Right lobe of liver (tissue), 6 donors: ENCODE results near the gene CDC26. TPM values are rescaled to one million over a fixed set of nuclear protein-coding genes. Genes with fewer than 3 reads are reported as not detected.

Source experiments
- ATAC-seq, 4 donors: fragments of 200-7000 bp; cut with Tn5 transposase; one replicate each; pipeline ENCODE4 v1.9.1; 2020; ENCODE audit warnings: mild to moderate bottlenecking in 4 of 4, moderate library complexity in 4 of 4
- DNase-seq, 3 donors: peaks; one replicate each; pipeline ENCODE4 v3.0.0-alpha.2; 2020
- H3K27ac ChIP-seq, 3 donors: fragments of 200-600 bp; one replicate each; pipeline ENCODE4 v1.8.0; 2022
- H3K27me3 ChIP-seq, 2 donors: fragments of 200-600 bp; one replicate each; pipeline ENCODE4 v1.8.0; 2022
- H3K36me3 ChIP-seq, 4 donors: fragments of 200-600 bp; sonication (generic) in 1 of 4; one replicate each; pipeline versions ENCODE4 v1.5.1 to v1.8.0; 2017 to 2022; ENCODE audit warnings: control low read depth in 1 of 4
- H3K4me1 ChIP-seq, 4 donors: fragments of 200-600 bp; sonication (generic) in 1 of 4; one replicate each; pipeline versions ENCODE4 v1.5.1 to v1.8.0; 2017 to 2022; ENCODE audit warnings: control low read depth in 1 of 4
- H3K4me3 ChIP-seq, 3 donors: fragments of 200-600 bp; one replicate each; pipeline ENCODE4 v1.8.0; 2022
- H3K9me3 ChIP-seq, 4 donors: fragments of 200-600 bp; sonication (generic) in 1 of 4; one replicate each; pipeline versions ENCODE4 v1.5.1 to v1.8.0; 2017 to 2022; ENCODE audit warnings: control low read depth in 1 of 4
- POLR2A ChIP-seq: fragments of 450-650 bp; IDR thresholded peaks from one replicate; pipeline ENCODE4 v1.6.1; 2017; ENCODE audit warnings: antibody characterized with exemption, mild to moderate bottlenecking
- WGBS: methylation state at CpG from one replicate; pipeline ENCODE4 v1.1.6; 2018; ENCODE audit warnings: low coverage, low lambda C conversion rate; ENCODE audit not compliant: insufficient coverage; ENCODE audit errors: missing lambda C conversion rate; 5-methylcytosine and 5-hydroxymethylcytosine counted together
- intact Hi-C, 2 donors: fragments of 100-400 bp; cut with DNase I; formaldehyde crosslinking; loops; one replicate each; pipeline versions ENCODE4 v1.11.2 to v1.14.1; 2022
- total RNA-seq, 6 experiments: library from RNA; depleted of rRNA in 2 of 6; stranded (reverse); fragments of >200 nt in 2 of 6; fragmentation: NEBNext Ultra II Directional in 3 of 6; extraction: Animal tissue kit (Norgen Biotek cat#: 25700) in 3 of 6; gene quantifications; one replicate each; pipeline versions ENCODE4 v1.1.0 to v1.2.4, GENCODE V29; 2016 to 2023
- TF ChIP-seq, protein P1 (sequence below), 4 donors: fragments of 200-600 bp in 3 of 4; fragments of 450-650 bp in 1 of 4; IDR thresholded peaks; one replicate each; pipeline versions ENCODE4 v1.5.1 to v1.8.0; 2016 to 2022; ENCODE audit warnings: antibody characterized with exemption in 4 of 4, mild to moderate bottlenecking in 2 of 4
- donor health status: DM: no; HTN: yes; CAD: no.
- donor health status: DM: no; HTN: no; CAD: no.
- donor health status: DM: no; HTN: no; CAD: no.
- donor health status: DM: no; HTN: yes; CAD: no.
- donor health status: DM: no; HTN: yes; CAD: no.

Gene CDC26
- total RNA-seq, 6 experiments from 2014 or later: 16.0 to 21.7 (median 18.5) TPM

DNA sequence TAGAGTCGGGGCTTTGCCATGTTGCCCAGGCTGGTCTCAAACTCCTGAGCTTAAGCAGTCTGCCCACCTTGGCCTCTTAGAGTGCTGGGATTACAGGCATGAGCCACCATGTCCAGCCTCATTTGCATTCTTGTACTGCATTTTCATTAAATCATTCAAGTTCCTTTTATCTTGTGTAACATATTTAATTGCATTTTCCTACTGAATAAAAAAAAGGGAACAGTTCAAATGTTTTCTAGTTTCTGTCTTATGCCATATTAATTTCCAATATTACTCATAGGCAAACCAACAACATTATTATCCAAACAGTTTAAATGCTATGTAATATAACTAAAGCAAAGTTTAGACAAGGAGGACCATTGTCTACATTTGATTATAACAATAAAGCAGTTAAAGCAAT is 47.9 kb downstream of the CDC26 start:
- no peak overlapping the region for H3K4me3 ChIP-seq
- no peak for DNase-seq
- ATAC-seq: no peak
- H3K9me3 ChIP-seq: no peaks in the 10 kb centered on the region
- WGBS: 80% methylated on average over 1 of the region's 1 CpG
- H3K4me1 ChIP-seq: peaks cover 0 to 66% (median 16%) of the 10 kb centered on the region in 4 donors
- TF ChIP-seq POLR2A: no peak
- TF ChIP-seq, protein P1, sequence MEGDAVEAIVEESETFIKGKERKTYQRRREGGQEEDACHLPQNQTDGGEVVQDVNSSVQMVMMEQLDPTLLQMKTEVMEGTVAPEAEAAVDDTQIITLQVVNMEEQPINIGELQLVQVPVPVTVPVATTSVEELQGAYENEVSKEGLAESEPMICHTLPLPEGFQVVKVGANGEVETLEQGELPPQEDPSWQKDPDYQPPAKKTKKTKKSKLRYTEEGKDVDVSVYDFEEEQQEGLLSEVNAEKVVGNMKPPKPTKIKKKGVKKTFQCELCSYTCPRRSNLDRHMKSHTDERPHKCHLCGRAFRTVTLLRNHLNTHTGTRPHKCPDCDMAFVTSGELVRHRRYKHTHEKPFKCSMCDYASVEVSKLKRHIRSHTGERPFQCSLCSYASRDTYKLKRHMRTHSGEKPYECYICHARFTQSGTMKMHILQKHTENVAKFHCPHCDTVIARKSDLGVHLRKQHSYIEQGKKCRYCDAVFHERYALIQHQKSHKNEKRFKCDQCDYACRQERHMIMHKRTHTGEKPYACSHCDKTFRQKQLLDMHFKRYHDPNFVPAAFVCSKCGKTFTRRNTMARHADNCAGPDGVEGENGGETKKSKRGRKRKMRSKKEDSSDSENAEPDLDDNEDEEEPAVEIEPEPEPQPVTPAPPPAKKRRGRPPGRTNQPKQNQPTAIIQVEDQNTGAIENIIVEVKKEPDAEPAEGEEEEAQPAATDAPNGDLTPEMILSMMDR (IDR thresholded peaks at IDR 0.05): no peak
- H3K27me3 ChIP-seq: no peaks in the 10 kb centered on the region
- intact Hi-C loops: no loop called here
- H3K27ac ChIP-seq: peak overlapping the region in 1 of 3 donors; percentile 24
- peaks cover 0 to 7% (median 0%) of the 10 kb centered on the region in 4 donors for H3K36me3 ChIP-seq

DNA sequence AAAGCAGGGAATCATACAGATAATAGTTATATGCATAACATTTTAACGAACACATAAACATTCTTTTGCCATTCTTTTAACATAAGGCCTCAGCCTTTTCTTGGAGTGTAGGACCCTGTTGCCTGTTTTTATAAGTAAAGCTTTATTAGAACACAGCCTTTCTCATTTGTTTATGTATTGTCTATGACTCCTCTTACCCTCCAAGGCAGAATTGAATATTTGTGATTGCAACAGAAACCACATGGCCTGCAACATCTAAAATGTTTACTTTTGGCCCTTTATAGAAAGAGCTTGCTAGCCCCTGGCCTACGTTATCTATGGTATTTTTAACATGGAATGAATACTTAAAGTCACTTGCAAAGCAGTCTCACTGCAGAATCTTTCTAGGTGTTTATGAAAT is 51.4 kb downstream of the CDC26 start:
- Histone ChIP-seq H3K4me1 (peaks cover 0 to 62% (median 15%) of the 10 kb centered on the region in 4 donors), H3K9me3 (no peaks in the 10 kb centered on the region), H3K27me3 (no peaks in the 10 kb centered on the region), H3K4me3 (no peak overlapping the region), H3K27ac (no peak overlapping the region), H3K36me3 (peaks cover 0 to 7% (median 0%) of the 10 kb centered on the region in 4 donors)
- ATAC-seq (no peak), DNase-seq (no peak)
- WGBS: 47% methylated on average over 2 of the region's 2 CpGs
- TF ChIP-seq, protein P1 (IDR thresholded peaks at IDR 0.05): no peak
- no peak for TF ChIP-seq POLR2A
- intact Hi-C loops: loop anchor here in 1 of 2 donors (5.0 kb wide), 1 partner anchor 43 kb away; no protein-coding TSS in a partner anchor

DNA sequence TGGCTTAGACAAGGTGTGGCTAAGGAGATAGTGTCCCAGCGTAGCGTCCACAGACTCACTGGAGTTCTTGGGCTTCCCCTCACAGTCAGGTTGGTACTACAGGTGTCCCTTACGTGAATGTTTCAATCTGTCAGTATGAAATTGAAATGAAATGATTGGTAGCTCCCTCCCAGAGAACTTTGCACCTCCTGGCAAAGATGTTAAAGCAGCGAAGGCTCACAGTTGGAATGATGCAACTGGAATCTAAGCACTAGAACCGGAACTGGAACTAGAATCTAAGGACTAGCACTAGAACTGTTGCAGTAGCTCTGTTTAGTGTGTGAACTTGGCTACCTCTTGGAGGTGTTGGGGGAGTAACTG is 52.9 kb downstream of the CDC26 start:
- Histone ChIP-seq H3K27me3 (no peaks in the 10 kb centered on the region), H3K4me3 (peak overlapping the region; percentile 73 to 94 (median 91)), H3K4me1 (peaks cover 0 to 47% (median 8%) of the 10 kb centered on the region in 4 donors), H3K9me3 (no peaks in the 10 kb centered on the region), H3K36me3 (peaks cover 0 to 7% (median 0%) of the 10 kb centered on the region in 4 donors), H3K27ac (peak overlapping the region; percentile 91 to 95 (median 92))
- TF ChIP-seq, protein P1 (IDR thresholded peaks at IDR 0.05): no peak
- no peak for TF ChIP-seq POLR2A
- peak in 1 of 3 donors; percentile 68 for DNase-seq
- intact Hi-C loops: loop anchor here in 1 of 2 donors (5.0 kb wide), 1 partner anchor 45 kb away; no protein-coding TSS in a partner anchor
- ATAC-seq: peak; percentile 34 to 58 (median 46)
- 17% methylated on average over 5 of the region's 5 CpGs for WGBS

DNA sequence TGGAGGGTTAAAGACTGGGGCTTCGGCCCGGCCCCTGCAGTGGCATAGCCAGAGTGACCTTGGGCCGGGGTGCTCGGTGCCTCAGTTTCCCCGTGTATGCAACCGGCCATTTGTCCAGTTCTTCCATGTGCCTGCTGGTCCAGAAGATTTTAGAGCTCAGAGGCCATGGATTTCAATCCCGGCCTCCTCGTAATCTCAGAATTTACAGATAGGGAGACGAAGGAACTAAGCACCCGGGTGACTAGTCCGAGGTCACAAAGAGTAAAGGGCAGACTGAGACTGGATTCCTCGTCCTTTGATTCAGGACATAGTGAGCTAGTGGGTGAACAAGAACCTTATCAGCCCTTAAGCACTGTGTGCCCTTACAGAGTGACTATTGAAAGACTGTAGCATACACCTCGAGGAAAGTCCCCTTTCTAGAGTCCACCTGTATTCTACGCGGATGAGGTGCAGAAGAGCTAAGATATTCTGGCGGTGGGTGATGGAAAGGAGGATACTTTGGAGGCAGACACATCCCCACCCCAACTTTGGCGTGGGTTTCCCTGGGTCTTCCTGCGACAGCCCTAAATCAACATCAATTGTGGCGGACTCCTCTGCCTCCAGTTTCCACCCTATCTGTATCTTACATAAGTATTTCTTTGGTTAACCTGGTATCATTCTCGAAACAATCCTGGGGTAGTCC is 53.4 kb downstream of the CDC26 start:
- peaks cover 0 to 7% (median 0%) of the 10 kb centered on the region in 4 donors for H3K36me3 ChIP-seq
- ATAC-seq (peak; percentile 7 to 25 (median 13)), DNase-seq (no peak)
- no peaks in the 10 kb centered on the region for H3K9me3 ChIP-seq
- no peaks in the 10 kb centered on the region for H3K27me3 ChIP-seq
- H3K4me1 ChIP-seq: peaks cover 0 to 44% (median 7%) of the 10 kb centered on the region in 4 donors
- intact Hi-C loops: loop anchor here in 1 of 2 donors (5.0 kb wide), 1 partner anchor 45 kb away; no protein-coding TSS in a partner anchor
- peak overlapping the region; percentile 73 to 94 (median 91) for H3K4me3 ChIP-seq
- peak overlapping the region; percentile 91 to 95 (median 92) for H3K27ac ChIP-seq
- 3% methylated on average over 16 of the region's 20 CpGs for WGBS
- TF ChIP-seq, protein P1 (IDR thresholded peaks at IDR 0.05): no peak
- TF ChIP-seq POLR2A: no peak
